IMR-90 (cell line): ENCODE measurements around the gene ARHGEF12. TPM values are rescaled to one million over a fixed set of nuclear protein-coding genes. Genes with fewer than 3 reads are reported as not detected.

Experiments used
- ATAC-seq: fragments of 200-7000 bp; cut with Tn5 transposase; 2 replicates; pipeline ENCODE4 v1.9.1; 2020; ENCODE audit warnings: low read depth, mild to moderate bottlenecking, moderate library complexity
- BruUV-seq: library from RNA; stranded (reverse); fragments of 400-500 nt; replicated peaks from 2 replicates; lab custom pipeline; 2021; lab: Mats Ljungman, UMichigan
- CTCF ChIA-PET: fragments of 300-600 bp; formaldehyde crosslinking; extraction: SDS; loops from one replicate; lab custom pipeline; 2021; ENCODE audit warnings: antibody characterized with exemption; lab: Yijun Ruan, JAX
- POLR2A ChIA-PET: fragments of 300-600 bp; sonication (Branson Sonifier 250); formaldehyde crosslinking; loops from one replicate; lab custom pipeline; 2022; ENCODE audit warnings: antibody characterized with exemption; ENCODE audit not compliant: unreplicated experiment; lab: Charles Lee
- DNase-seq: peaks from one replicate; pipeline ENCODE4 v3.0.0; 2013
- H2AFZ ChIP-seq: replicated peaks from 2 replicates; pipeline ENCODE3; 2013; ENCODE audit warnings: low read length, mild to moderate bottlenecking; ENCODE audit not compliant: poor library complexity
- H2AK5ac ChIP-seq: 2 replicates; pipeline ENCODE4 v1.6.1; 2013; ENCODE audit warnings: low read depth, low read length, inconsistent platforms
- H2AK9ac ChIP-seq: replicated peaks from 2 replicates; pipeline ENCODE3; 2013; ENCODE audit warnings: mild to moderate bottlenecking, low read depth, low read length, moderate library complexity; ENCODE audit not compliant: poor library complexity
- H2BK120ac ChIP-seq: 2 replicates; pipeline ENCODE4 v1.6.1; 2013; ENCODE audit warnings: low read depth, low read length, inconsistent platforms
- H2BK15ac ChIP-seq: 3 replicates; pipeline ENCODE4 v1.6.1; 2013; ENCODE audit warnings: low read depth, low read length, inconsistent platforms
- H2BK20ac ChIP-seq: 2 replicates; pipeline ENCODE4 v1.6.1; 2013; ENCODE audit warnings: low read depth, mild to moderate bottlenecking, inconsistent platforms, low read length, moderate library complexity
- H2BK5ac ChIP-seq: 2 replicates; pipeline ENCODE4 v1.6.1; 2013; ENCODE audit warnings: mild to moderate bottlenecking, low read depth, low read length, inconsistent platforms; ENCODE audit not compliant: poor library complexity, severe bottlenecking
- H3K14ac ChIP-seq: replicated peaks from 2 replicates; pipeline ENCODE4 v1.6.1; 2013; ENCODE audit warnings: low read depth, low read length, inconsistent platforms
- H3K18ac ChIP-seq: 2 replicates; pipeline ENCODE4 v1.6.1; 2013; ENCODE audit warnings: low read depth, low read length, control low read depth
- H3K23ac ChIP-seq: 2 replicates; pipeline ENCODE4 v1.6.1; 2013; ENCODE audit warnings: low read depth, low read length, inconsistent platforms
- H3K27ac ChIP-seq: 2 replicates; pipeline ENCODE4 v1.5.1; 2013; ENCODE audit warnings: mild to moderate bottlenecking, control low read depth, low read length; ENCODE audit not compliant: insufficient read depth
- H3K27me3 ChIP-seq: 2 replicates; pipeline ENCODE4 v1.6.1; 2013; ENCODE audit warnings: low read length; ENCODE audit not compliant: control insufficient read depth, insufficient read depth
- H3K36me3 ChIP-seq: 2 replicates; pipeline ENCODE4 v1.6.1; 2013; ENCODE audit warnings: low read length, mixed read lengths; ENCODE audit not compliant: control insufficient read depth, insufficient read depth
- H3K4ac ChIP-seq: 2 replicates; pipeline ENCODE4 v1.6.1; 2013; ENCODE audit warnings: low read depth, low read length, inconsistent platforms
- H3K4me1 ChIP-seq: 2 replicates; pipeline ENCODE4 v1.6.1; 2013; ENCODE audit warnings: low read length, mixed read lengths; ENCODE audit not compliant: control insufficient read depth, insufficient read depth
- H3K4me2 ChIP-seq: 2 replicates; pipeline ENCODE4 v1.6.1; 2013; ENCODE audit warnings: low read depth, mild to moderate bottlenecking, control low read depth, low read length, moderate library complexity
- H3K4me3 ChIP-seq: 2 replicates; pipeline ENCODE4 v1.5.1; 2013; ENCODE audit warnings: low read depth, mild to moderate bottlenecking, control low read depth, low read length, moderate library complexity; ENCODE audit not compliant: insufficient read depth
- H3K56ac ChIP-seq: 2 replicates; pipeline ENCODE4 v1.6.1; 2013; ENCODE audit warnings: low read length, inconsistent platforms; ENCODE audit not compliant: insufficient read depth; ENCODE audit errors: extremely low read depth
- H3K79me1 ChIP-seq, 2 experiments: 2 replicates each; pipeline ENCODE4 v1.6.1; 2013; ENCODE audit warnings: low read length in 2 of 2, inconsistent platforms in 1 of 2, low read depth in 1 of 2
- H3K9ac ChIP-seq: 2 replicates; pipeline ENCODE4 v1.6.1; 2013; ENCODE audit warnings: low read depth, low read length, control low read depth
- H3K9me1 ChIP-seq: 2 replicates; pipeline ENCODE4 v1.6.1; 2013; ENCODE audit warnings: low read length, inconsistent platforms; ENCODE audit not compliant: insufficient read depth
- H3K9me3 ChIP-seq: 2 replicates; pipeline ENCODE4 v1.6.1; 2013; ENCODE audit warnings: low read length; ENCODE audit not compliant: control insufficient read depth, insufficient read depth
- H4K20me1 ChIP-seq: 2 replicates; pipeline ENCODE4 v1.6.1; 2013; ENCODE audit warnings: low read length, inconsistent platforms; ENCODE audit not compliant: insufficient read depth
- H4K5ac ChIP-seq: 2 replicates; pipeline ENCODE4 v1.6.1; 2013; ENCODE audit warnings: mild to moderate bottlenecking, low read depth, low read length, control low read depth
- H4K8ac ChIP-seq, 2 experiments: 2 replicates each; pipeline ENCODE4 v1.6.1; 2013; ENCODE audit warnings: low read depth in 2 of 2, low read length in 2 of 2, control low read depth in 1 of 2, inconsistent platforms in 1 of 2
- H4K91ac ChIP-seq: 2 replicates; pipeline ENCODE4 v1.6.1; 2013; ENCODE audit warnings: low read depth, low read length, inconsistent platforms; ENCODE audit not compliant: insufficient read depth
- BHLHE40 ChIP-seq: fragments of 150-350 bp; IDR thresholded peaks from 2 replicates; pipeline ENCODE4 v1.6.1; 2016; ENCODE audit warnings: mild to moderate bottlenecking, low read depth, low read length
- CEBPB ChIP-seq: IDR thresholded peaks from 2 replicates; pipeline ENCODE4 v1.6.1; 2012; ENCODE audit warnings: low read depth, low read length, improper control_type of control experiment
- MAFK ChIP-seq: IDR thresholded peaks from 2 replicates; pipeline ENCODE4 v1.6.1; 2012; ENCODE audit warnings: low read depth, low read length, improper control_type of control experiment
- MAZ ChIP-seq: IDR thresholded peaks from 2 replicates; pipeline ENCODE4 v1.6.1; 2012; ENCODE audit warnings: low read depth, mild to moderate bottlenecking, low read length, improper control_type of control experiment, moderate library complexity, borderline replicate concordance
- NFE2L2 ChIP-seq: fragments of 150-350 bp; IDR thresholded peaks from 2 replicates; pipeline ENCODE4 v1.6.1; 2016; ENCODE audit warnings: low read depth, mild to moderate bottlenecking, low read length
- POLR2A ChIP-seq: IDR thresholded peaks from 2 replicates; pipeline ENCODE4 v1.6.1; 2012; ENCODE audit warnings: mild to moderate bottlenecking, low read depth, low read length
- RAD21 ChIP-seq: IDR thresholded peaks from 2 replicates; pipeline ENCODE4 v1.6.1; 2012; ENCODE audit warnings: low read length, improper control_type of control experiment
- RCOR1 ChIP-seq: IDR thresholded peaks from 2 replicates; pipeline ENCODE4 v1.6.1; 2012; ENCODE audit warnings: mild to moderate bottlenecking, low read length, improper control_type of control experiment; ENCODE audit not compliant: insufficient replicate concordance
- SMC3 ChIP-seq: fragments of 150-350 bp; IDR thresholded peaks from 2 replicates; pipeline ENCODE4 v1.6.1; 2016; ENCODE audit warnings: low read depth, mild to moderate bottlenecking, antibody characterized with exemption, low read length, moderate library complexity
- dilution Hi-C: fragments of 300-500 bp; cut with HindIII; formaldehyde crosslinking; loops from one replicate; pipeline ENCODE4 v1.14.3; 2018; ENCODE audit warnings: low sequenced_read_pairs; ENCODE audit not compliant: unreplicated experiment
- in situ Hi-C: fragments of 300-500 bp; cut with MboI; formaldehyde crosslinking; loops from 3 replicates; pipeline ENCODE4 v1.14.3; 2019; ENCODE audit warnings: low sequenced_read_pairs, inconsistent platforms, mixed read lengths
- intact Hi-C: fragments of 100-400 bp; cut with micrococcal nuclease; formaldehyde crosslinking; loops from 2 replicates; pipeline ENCODE4 v1.10.0; 2022
- polyA plus RNA-seq, 3 experiments: library from polyadenylated mRNA; depleted of rRNA; stranded (reverse); fragments of >200 nt; gene quantifications; 2 replicates each; pipeline ENCODE4 v1.2.3, GENCODE V29; 2012; ENCODE audit warnings: low replicate concordance in 1 of 3
- total RNA-seq: library from RNA; depleted of rRNA; stranded (reverse); fragments of >200 nt; gene quantifications from 2 replicates; pipeline ENCODE4 v1.2.3, GENCODE V29; 2012

Gene ARHGEF12
- total and polyA plus RNA-seq, 2 of the 4 experiments (the other 2 are of a cell fraction) = 25.5 to 115 TPM

DNA sequence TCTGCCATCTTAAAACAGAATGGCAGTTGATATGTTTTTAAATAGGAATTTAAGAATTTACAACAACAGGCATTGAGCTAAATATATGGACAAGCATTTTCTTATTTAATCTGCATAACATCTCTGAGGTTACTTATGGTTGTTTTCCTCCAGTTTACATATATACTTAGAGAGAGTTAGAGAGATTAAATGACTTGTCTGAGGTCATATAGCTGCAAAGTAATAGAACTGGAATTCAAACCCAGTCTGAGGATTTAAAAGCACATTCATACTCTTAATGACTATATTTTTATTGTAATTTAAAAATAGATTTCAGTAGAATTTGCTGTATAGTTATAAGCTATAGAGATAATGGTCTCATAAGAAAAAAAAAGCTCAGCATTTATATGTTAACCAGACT, 93.9 kb downstream of the ARHGEF12 start:
- Histone ChIP-seq H4K8ac (no peak overlapping the region), H2AK9ac (no peak overlapping the region), H3K14ac (no peak overlapping the region), H3K9me3 (no peaks in the 10 kb centered on the region), H2BK15ac (no peak overlapping the region), H3K27ac (no peak overlapping the region), H3K36me3 (peaks cover 9% of the 10 kb centered on the region), H3K79me1 (peaks cover 8 to 41% of the 10 kb centered on the region in 2 experiments), H3K4me2 (no peak overlapping the region), H2BK120ac (no peak overlapping the region), H3K27me3 (no peaks in the 10 kb centered on the region), H4K20me1 (no peaks in the 10 kb centered on the region), H2BK5ac (peak overlapping the region; percentile 100), H3K4me1 (peaks cover 7% of the 10 kb centered on the region), H3K9me1 (peaks cover 3% of the 10 kb centered on the region; the same call in 1 of the 2 replicates), H3K4me3 (no peak overlapping the region), H4K91ac (no peak overlapping the region), H3K9ac (no peak overlapping the region), H2BK20ac (no peak overlapping the region), H3K56ac (no peak overlapping the region), H4K5ac (no peak overlapping the region), H3K23ac (no peak overlapping the region), H2AFZ (no peak overlapping the region), H2AK5ac (no peak overlapping the region), H3K18ac (no peak overlapping the region), H3K4ac (no peak overlapping the region)
- TF ChIP-seq CEBPB (no peak), POLR2A (no peak), BHLHE40 (no peak), RCOR1 (no peak), MAFK (no peak), SMC3 (no peak), MAZ (no peak), RAD21 (no peak), NFE2L2 (no peak)
- CTCF ChIA-PET = interaction anchor here (2.3 kb wide), 1 partner anchor 91 kb away, joined by 8 read pairs; no protein-coding TSS in a partner anchor
- in situ Hi-C loops (loop anchor here (25.0 kb wide), 1 partner anchor 93 kb away; the partner anchor contains the start of genes ARHGEF12 and TLCD5), intact Hi-C loops (loop anchor here (5.0 kb wide), 1 partner anchor 42 kb away; no protein-coding TSS in a partner anchor), dilution Hi-C loops (no loop called here)
- peak; percentile 61 for DNase-seq
- BruUV-seq = no TSS peak
- no peak for ATAC-seq
- POLR2A ChIA-PET = no interaction called here
